ENCODE results near the gene SCYGR5. TPM values are rescaled to one million over a fixed set of nuclear protein-coding genes. Genes with fewer than 3 reads are reported as not detected.

SCYGR5 gene
- polyA plus RNA-seq, 3 donors = not detected

DNA sequence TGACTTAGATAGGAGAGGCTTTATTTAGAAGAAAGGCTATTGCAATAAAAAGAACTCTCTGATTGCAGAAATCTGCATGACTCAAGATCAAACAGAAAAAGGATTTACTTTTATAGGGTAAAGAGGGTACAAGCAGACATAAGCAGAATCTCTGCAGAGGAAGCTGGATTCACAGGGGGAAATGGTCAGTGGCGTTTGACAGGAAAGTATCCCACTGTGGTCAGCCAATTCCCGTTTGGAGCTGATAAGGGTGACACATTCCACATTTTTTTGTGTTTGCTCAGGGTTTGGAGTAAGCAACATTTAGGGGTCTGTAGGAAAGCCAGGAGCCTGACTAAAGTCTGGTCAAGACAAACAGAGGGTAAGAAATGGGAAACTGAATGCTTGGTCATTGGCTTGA is 23.9 kb upstream of the SCYGR5 start:
- no peaks in the 10 kb centered on the region for H3K9me3 Mint-ChIP-seq
- Histone ChIP-seq H3K4me2 (replicated peaks; ENCODE audit: extremely low read depth, low read length, poor library complexity, severe bottlenecking) (no peak overlapping the region), H3K9me3 (replicated peaks in 1 of 2; ENCODE audit: control insufficient read depth in 1 of 2, insufficient read depth in 1 of 2, low read length in 2 of 2) (no peaks in the 10 kb centered on the region)

DNA sequence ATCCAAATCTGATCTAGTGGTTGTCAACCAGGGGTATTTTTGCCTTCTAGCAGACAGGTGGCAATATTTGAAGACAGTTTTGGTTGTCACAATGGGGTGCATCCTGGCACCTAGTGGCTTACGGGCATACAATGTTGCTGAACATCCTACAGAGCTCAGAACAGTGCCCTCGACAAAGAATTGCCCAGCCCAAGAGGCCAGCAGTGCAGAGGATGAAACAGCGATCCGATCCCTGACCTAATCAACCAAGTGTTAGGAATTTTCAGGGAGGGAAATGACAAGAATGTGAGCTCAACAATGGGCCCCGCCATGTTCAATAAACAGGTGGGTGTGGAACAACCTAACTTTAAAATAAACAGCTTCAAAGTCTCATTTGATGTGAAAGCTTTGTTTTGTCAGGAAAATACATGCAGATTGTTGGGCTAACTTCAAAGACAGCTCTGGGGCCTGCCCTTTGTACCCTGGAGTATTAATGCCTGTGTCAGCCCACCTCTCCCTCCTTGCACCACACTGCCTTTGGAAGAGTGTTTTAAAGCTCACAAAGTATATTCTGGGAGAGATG is 22.5 kb upstream of the SCYGR5 start:
- Histone ChIP-seq H3K4me3 (replicated peaks in 1 of 3; ENCODE audit: low read depth in 2 of 3, low read length in 3 of 3) (no peak overlapping the region), H4K20me1 (ENCODE audit: insufficient read depth, low read length) (no peaks in the 10 kb centered on the region), H3K4me1 (ENCODE audit: control insufficient read depth in 1 of 2, insufficient read depth in 2 of 2, low read length in 2 of 2) (no peaks in the 10 kb centered on the region), H3K27ac (ENCODE audit: low read depth in 1 of 2, low read length in 2 of 2) (no peak overlapping the region), H2AFZ (ENCODE audit: insufficient read depth, low read depth, low read length, poor library complexity, severe bottlenecking) (no peak overlapping the region), H3K9ac (ENCODE audit: insufficient read depth, low read length, poor library complexity, severe bottlenecking) (no peak overlapping the region), H3K27me3 (ENCODE audit: control insufficient read depth in 2 of 2, insufficient read depth in 2 of 2, low read length in 2 of 2) (no peaks in the 10 kb centered on the region), H3K79me2 (ENCODE audit: insufficient read depth, low read length) (no peaks in the 10 kb centered on the region), H3K9me3 (replicated peaks in 1 of 2; ENCODE audit: control insufficient read depth in 1 of 2, insufficient read depth in 1 of 2, low read length in 2 of 2) (no peaks in the 10 kb centered on the region), H3K4me2 (replicated peaks; ENCODE audit: extremely low read depth, low read length, poor library complexity, severe bottlenecking) (no peak overlapping the region), H3K36me3 (replicated peaks in 1 of 2; ENCODE audit: control insufficient read depth in 1 of 2, insufficient read depth in 2 of 2, low read length in 2 of 2) (no peaks in the 10 kb centered on the region)
- no peak overlapping the region for H3K27ac Mint-ChIP-seq
- DNase-seq = no peak
- 83% methylated on average over 4 of the region's 5 CpGs for WGBS (ENCODE audit: insufficient coverage)
- peaks cover 3 to 10% (median 10%) of the 10 kb centered on the region in 3 donors for H3K27me3 Mint-ChIP-seq (ENCODE audit: low read depth in 3 of 3)
- no peak for TF ChIP-seq CTCF (IDR thresholded peaks at IDR 0.05)
- no peaks in the 10 kb centered on the region for H3K4me1 Mint-ChIP-seq
- no peak overlapping the region for H3K4me3 Mint-ChIP-seq
- H3K36me3 Mint-ChIP-seq = no peaks in the 10 kb centered on the region
- intact Hi-C loops (cut with micrococcal nuclease) = no loop called here
- H3K9me3 Mint-ChIP-seq = no peaks in the 10 kb centered on the region

More for the DNA sequence above, 23.9 kb upstream of the SCYGR5 start:
- peaks cover 5 to 11% (median 8%) of the 10 kb centered on the region in 3 donors for H3K27me3 Mint-ChIP-seq (ENCODE audit: low read depth in 3 of 3)
- WGBS (ENCODE audit: insufficient coverage) = 0% methylated on average over 1 of the region's 2 CpGs
- no peak overlapping the region for H2AFZ ChIP-seq (ENCODE audit: insufficient read depth, low read depth, low read length, poor library complexity, severe bottlenecking)
- H3K4me1 Mint-ChIP-seq = no peaks in the 10 kb centered on the region
- H3K79me2 ChIP-seq (ENCODE audit: insufficient read depth, low read length) = no peaks in the 10 kb centered on the region
- H3K4me1 ChIP-seq (ENCODE audit: control insufficient read depth in 1 of 2, insufficient read depth in 2 of 2, low read length in 2 of 2) = no peaks in the 10 kb centered on the region
- H3K36me3 Mint-ChIP-seq = no peaks in the 10 kb centered on the region
- no peak overlapping the region for H3K27ac Mint-ChIP-seq
- H4K20me1 ChIP-seq (ENCODE audit: insufficient read depth, low read length) = no peaks in the 10 kb centered on the region
- H3K27me3 ChIP-seq (ENCODE audit: control insufficient read depth in 2 of 2, insufficient read depth in 2 of 2, low read length in 2 of 2) = no peaks in the 10 kb centered on the region
- H3K4me3 ChIP-seq (replicated peaks in 1 of 3; ENCODE audit: low read depth in 2 of 3, low read length in 3 of 3) = no peak overlapping the region
- no peak overlapping the region for H3K4me3 Mint-ChIP-seq
- DNase-seq = no peak
- intact Hi-C loops (cut with micrococcal nuclease) = no loop called here
- H3K9ac ChIP-seq (ENCODE audit: insufficient read depth, low read length, poor library complexity, severe bottlenecking) = no peak overlapping the region
- no peaks in the 10 kb centered on the region for H3K36me3 ChIP-seq (replicated peaks in 1 of 2; ENCODE audit: control insufficient read depth in 1 of 2, insufficient read depth in 2 of 2, low read length in 2 of 2)
- no peak overlapping the region for H3K27ac ChIP-seq (ENCODE audit: low read depth in 1 of 2, low read length in 2 of 2)
- TF ChIP-seq CTCF (IDR thresholded peaks at IDR 0.05) = no peak

Measured in CD14-positive monocyte (primary cell).